WTC11 (cell line): Measurements from ENCODE around the gene PDE11A.

ENCODE experiments used
- CBFB ChIP-seq: sonication (generic); formaldehyde crosslinking; IDR thresholded peaks from 2 replicates; pipeline ENCODE4 v1.8.1; 2022; ENCODE audit warnings: mild to moderate bottlenecking, low read depth, missing genetic modification reagents
- CTCF ChIP-seq: fragments of 200-600 bp; IDR thresholded peaks from 2 replicates; pipeline ENCODE4 v1.8.0; 2022; ENCODE audit warnings: antibody characterized with exemption
- JUN ChIP-seq: sonication (generic); formaldehyde crosslinking; IDR thresholded peaks from 2 replicates; pipeline ENCODE4 v1.8.0; 2023; ENCODE audit warnings: mild to moderate bottlenecking, missing genetic modification reagents
- NFYB ChIP-seq: sonication (generic); formaldehyde crosslinking; conservative IDR thresholded peaks from 2 replicates; pipeline ENCODE4 v1.8.0; 2022; ENCODE audit warnings: low read depth, missing genetic modification reagents
- NR2C2 ChIP-seq: sonication (generic); formaldehyde crosslinking; IDR thresholded peaks from 2 replicates; pipeline ENCODE4 v1.8.0; 2022; ENCODE audit warnings: mild to moderate bottlenecking, missing genetic modification reagents
- PRRX2 ChIP-seq: fragments of 250-450 bp; sonication (Bioruptor Pico); IDR thresholded peaks from 2 replicates; pipeline ENCODE4 v1.8.0; 2021; ENCODE audit warnings: mild to moderate bottlenecking
- TCF7 ChIP-seq: sonication (generic); formaldehyde crosslinking; IDR thresholded peaks from 2 replicates; pipeline ENCODE4 v1.8.0; 2022; ENCODE audit warnings: mild to moderate bottlenecking, low read depth, missing genetic modification reagents, moderate library complexity
- USF2 ChIP-seq: sonication (generic); formaldehyde crosslinking; IDR thresholded peaks from 2 replicates; pipeline ENCODE4 v1.8.1; 2023; ENCODE audit warnings: mild to moderate bottlenecking, missing genetic modification reagents, moderate library complexity
- ZBTB21 ChIP-seq: sonication (generic); formaldehyde crosslinking; IDR thresholded peaks from 2 replicates; pipeline ENCODE4 v1.8.1; 2023; ENCODE audit warnings: mild to moderate bottlenecking, missing genetic modification reagents, borderline replicate concordance
- ZNF396 ChIP-seq: fragments of 250-450 bp; sonication (Bioruptor Pico); IDR thresholded peaks from 2 replicates; pipeline ENCODE4 v1.8.0; 2021; ENCODE audit warnings: mild to moderate bottlenecking, moderate library complexity, borderline replicate concordance
- ZSCAN18 ChIP-seq: fragments of 250-450 bp; sonication (Bioruptor Pico); IDR thresholded peaks from 2 replicates; pipeline ENCODE4 v2.1.2; 2022; ENCODE audit warnings: mild to moderate bottlenecking, moderate library complexity
- TF ChIP-seq, protein P1 (sequence below): sonication (generic); formaldehyde crosslinking; IDR thresholded peaks from 2 replicates; pipeline ENCODE4 v1.8.0; 2022; ENCODE audit warnings: mild to moderate bottlenecking, missing genetic modification reagents
- TF ChIP-seq, protein P2 (sequence below): sonication (generic); formaldehyde crosslinking; IDR thresholded peaks from 2 replicates; pipeline ENCODE4 v1.8.0; 2022; ENCODE audit warnings: mild to moderate bottlenecking, missing genetic modification reagents

GRCh38 chr2:177726931-177727348, 345.6 kb downstream of the PDE11A start:
- TF ChIP-seq CTCF (no peak), NFYB (CRISPR knock-in tag) (no peak), JUN (CRISPR knock-in tag) (no peak), TCF7 (CRISPR knock-in tag) (no peak), USF2 (CRISPR knock-in tag) (no peak), CBFB (CRISPR knock-in tag) (no peak), ZBTB21 (CRISPR knock-in tag) (no peak), PRRX2 (CRISPR knock-in tag) (no peak), NR2C2 (CRISPR knock-in tag) (no peak), ZNF396 (CRISPR knock-in tag) (no peak), ZSCAN18 (CRISPR knock-in tag) (no peak)
- TF ChIP-seq, protein P1, sequence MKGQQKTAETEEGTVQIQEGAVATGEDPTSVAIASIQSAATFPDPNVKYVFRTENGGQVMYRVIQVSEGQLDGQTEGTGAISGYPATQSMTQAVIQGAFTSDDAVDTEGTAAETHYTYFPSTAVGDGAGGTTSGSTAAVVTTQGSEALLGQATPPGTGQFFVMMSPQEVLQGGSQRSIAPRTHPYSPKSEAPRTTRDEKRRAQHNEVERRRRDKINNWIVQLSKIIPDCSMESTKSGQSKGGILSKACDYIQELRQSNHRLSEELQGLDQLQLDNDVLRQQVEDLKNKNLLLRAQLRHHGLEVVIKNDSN = no peak
- TF ChIP-seq, protein P2, sequence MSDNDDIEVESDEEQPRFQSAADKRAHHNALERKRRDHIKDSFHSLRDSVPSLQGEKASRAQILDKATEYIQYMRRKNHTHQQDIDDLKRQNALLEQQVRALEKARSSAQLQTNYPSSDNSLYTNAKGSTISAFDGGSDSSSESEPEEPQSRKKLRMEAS (CRISPR knock-in tag) = no peak
